Hepatocyte (in vitro differentiated cells): ENCODE measurements around the gene VPS41. TPM values are rescaled to one million over a fixed set of nuclear protein-coding genes. Genes with fewer than 3 reads are reported as not detected.

Experiments used
- DNase-seq: peaks from one replicate; pipeline ENCODE4 v3.0.0-alpha.2; 2016; ENCODE audit warnings: low spot score
- H2AFZ ChIP-seq: fragments of 200-600 bp; sonication (generic); 2 replicates; pipeline ENCODE4 v1.6.0; 2016; ENCODE audit warnings: antibody characterized with exemption, mild to moderate bottlenecking
- H3K27ac ChIP-seq: fragments of 200-600 bp; sonication (generic); 2 replicates; pipeline ENCODE4 v1.5.1; 2016; ENCODE audit warnings: mild to moderate bottlenecking
- H3K27me3 ChIP-seq: fragments of 200-600 bp; sonication (generic); 2 replicates; pipeline ENCODE4 v1.6.1; 2016
- H3K36me3 ChIP-seq: fragments of 200-600 bp; sonication (generic); replicated peaks from 2 replicates; pipeline ENCODE4 v1.5.1; 2016; ENCODE audit warnings: low read depth; ENCODE audit not compliant: insufficient read depth
- H3K4me1 ChIP-seq: fragments of 200-600 bp; sonication (generic); 2 replicates; pipeline ENCODE4 v1.5.1; 2016; ENCODE audit warnings: mild to moderate bottlenecking, moderate library complexity; ENCODE audit not compliant: insufficient read depth
- H3K4me2 ChIP-seq: fragments of 200-600 bp; sonication (generic); 2 replicates; pipeline ENCODE4 v1.6.0; 2016
- H3K4me3 ChIP-seq: fragments of 200-600 bp; sonication (generic); 2 replicates; pipeline ENCODE4 v1.5.1; 2016; ENCODE audit warnings: mild to moderate bottlenecking
- H3K79me2 ChIP-seq: fragments of 200-600 bp; sonication (generic); 2 replicates; pipeline ENCODE4 v1.6.0; 2017; ENCODE audit warnings: mild to moderate bottlenecking
- H3K9me2 ChIP-seq: fragments of 200-600 bp; sonication (generic); replicated peaks from 2 replicates; pipeline ENCODE4 v1.6.0; 2017; ENCODE audit warnings: mild to moderate bottlenecking; ENCODE audit not compliant: insufficient read depth
- H3K9me3 ChIP-seq: fragments of 200-600 bp; sonication (generic); 2 replicates; pipeline ENCODE4 v1.5.1; 2016; ENCODE audit warnings: low read depth, mild to moderate bottlenecking
- H4K20me1 ChIP-seq: fragments of 200-600 bp; sonication (generic); 2 replicates; pipeline ENCODE4 v1.6.0; 2016; ENCODE audit warnings: mild to moderate bottlenecking; ENCODE audit not compliant: insufficient read depth, poor library complexity, severe bottlenecking
- CTCF ChIP-seq: fragments of 200-600 bp; sonication (generic); IDR thresholded peaks from 2 replicates; pipeline ENCODE4 v1.5.1; 2016; ENCODE audit warnings: antibody characterized with exemption, mild to moderate bottlenecking; ENCODE audit not compliant: poor library complexity
- EZH2 ChIP-seq: fragments of 200-600 bp; sonication (generic); IDR thresholded peaks from 2 replicates; pipeline ENCODE4 v1.6.1; 2016; ENCODE audit warnings: antibody characterized with exemption, mild to moderate bottlenecking, borderline replicate concordance
- EZH2phosphoT487 ChIP-seq: fragments of 200-600 bp; sonication (generic); IDR thresholded peaks from one replicate; pipeline ENCODE4 v1.6.1; 2018; ENCODE audit warnings: antibody characterized with exemption, mild to moderate bottlenecking, low read depth, moderate library complexity; ENCODE audit not compliant: unreplicated experiment, severe bottlenecking
- WGBS: methylation state at CpG from one replicate; pipeline ENCODE4 v1.1.6; 2016; ENCODE audit warnings: low lambda C conversion rate; ENCODE audit errors: missing lambda C conversion rate; 5-methylcytosine and 5-hydroxymethylcytosine counted together
- polyA plus RNA-seq: library from polyadenylated mRNA; unstranded; fragments of >200 nt; fragmentation: Nextera tagmentation; extraction: Ambion mirVana; gene quantifications from 2 replicates; pipeline ENCODE4 v1.2.1, GENCODE V29; 2016
- total RNA-seq: library from RNA; depleted of rRNA; stranded (reverse); fragments of >200 nt; gene quantifications from 2 replicates; pipeline ENCODE4 v1.2.3, GENCODE V29; 2014

Gene VPS41
- total and polyA plus RNA-seq, 2 experiments from 2014 or later, result 40.1 to 70.9 TPM

- DNase-seq, result no peak
- TF ChIP-seq EZH2 (no peak), EZH2phosphoT487 (no peak), CTCF (no peak)
- Histone ChIP-seq H2AFZ (no peak overlapping the region), H3K79me2 (peaks cover 49% of the 10 kb centered on the region), H3K9me2 (no peaks in the 10 kb centered on the region), H3K4me3 (no peak overlapping the region), H3K27ac (no peak overlapping the region), H3K27me3 (no peaks in the 10 kb centered on the region), H3K36me3 (no peaks in the 10 kb centered on the region), H4K20me1 (no peaks in the 10 kb centered on the region), H3K4me2 (no peak overlapping the region), H3K9me3 (no peaks in the 10 kb centered on the region), H3K4me1 (no peaks in the 10 kb centered on the region)
- 91% methylated on average over 2 of the region's 2 CpGs for WGBS
These were observed 6.5 kb downstream of the VPS41 start for GRCh38 chr7:38902449-38902848.

- Histone ChIP-seq H3K9me3 (no peaks in the 10 kb centered on the region), H3K36me3 (no peaks in the 10 kb centered on the region), H2AFZ (no peak overlapping the region), H3K9me2 (no peaks in the 10 kb centered on the region), H3K4me3 (no peak overlapping the region), H4K20me1 (no peaks in the 10 kb centered on the region), H3K4me2 (no peak overlapping the region), H3K79me2 (peaks cover 14% of the 10 kb centered on the region), H3K27me3 (no peaks in the 10 kb centered on the region), H3K27ac (no peak overlapping the region), H3K4me1 (no peaks in the 10 kb centered on the region)
- no peak for TF ChIP-seq EZH2
- TF ChIP-seq EZH2phosphoT487, result no peak
- no peak for TF ChIP-seq CTCF
- WGBS, result 99% methylated on average over 3 of the region's 3 CpGs
- DNase-seq, result no peak
These were observed 15.9 kb downstream of the VPS41 start for GRCh38 chr7:38893061-38893460.

GRCh38 chr7:38890597-38890996 is 18.4 kb downstream of the VPS41 start:
- Histone ChIP-seq H4K20me1 (no peaks in the 10 kb centered on the region), H3K4me1 (no peaks in the 10 kb centered on the region), H3K9me2 (no peaks in the 10 kb centered on the region), H3K79me2 (peaks cover 16% of the 10 kb centered on the region), H3K36me3 (no peaks in the 10 kb centered on the region), H3K27ac (no peak overlapping the region), H2AFZ (no peak overlapping the region), H3K4me2 (no peak overlapping the region), H3K27me3 (no peaks in the 10 kb centered on the region), H3K4me3 (no peak overlapping the region), H3K9me3 (no peaks in the 10 kb centered on the region)
- TF ChIP-seq EZH2 (no peak), EZH2phosphoT487 (no peak), CTCF (no peak)
- WGBS, result 83% methylated on average over 6 of the region's 6 CpGs
- no peak for DNase-seq

DNA sequence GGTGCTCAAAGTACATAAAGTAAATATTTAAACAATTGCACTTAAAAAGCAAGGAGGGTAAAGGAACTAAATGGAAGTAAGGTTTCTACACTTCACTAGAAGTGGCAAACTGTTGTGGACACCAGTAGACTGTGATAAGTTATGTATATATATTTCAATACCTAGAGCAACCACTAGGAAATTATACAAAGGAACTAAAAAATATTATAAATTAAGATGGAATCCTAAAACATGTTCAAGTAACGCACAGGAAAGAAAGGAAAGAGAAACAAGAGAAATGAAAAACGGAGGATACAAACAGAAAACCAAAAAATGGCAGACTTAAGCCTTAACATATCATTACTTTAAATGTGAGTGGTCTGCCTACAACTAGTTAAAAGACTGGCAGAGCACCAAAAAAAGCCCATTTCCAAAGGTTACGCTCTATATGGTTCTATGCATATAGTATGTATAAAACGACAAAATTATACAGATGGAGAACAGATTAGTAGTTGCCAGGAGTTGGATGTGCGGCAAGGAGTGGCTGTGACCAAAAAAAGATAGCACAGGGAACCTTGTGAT is 19.0 kb downstream of the VPS41 start:
- Histone ChIP-seq H3K9me2 (no peaks in the 10 kb centered on the region), H3K27me3 (no peaks in the 10 kb centered on the region), H2AFZ (no peak overlapping the region), H3K4me1 (no peaks in the 10 kb centered on the region), H3K79me2 (peaks cover 16% of the 10 kb centered on the region), H3K36me3 (no peaks in the 10 kb centered on the region), H3K4me3 (no peak overlapping the region), H3K27ac (no peak overlapping the region), H3K4me2 (no peak overlapping the region), H4K20me1 (no peaks in the 10 kb centered on the region), H3K9me3 (no peaks in the 10 kb centered on the region)
- 96% methylated on average over 5 of the region's 5 CpGs for WGBS
- no peak for DNase-seq
- TF ChIP-seq EZH2phosphoT487 (no peak), CTCF (peak; percentile 10)
